RWPE2 (cell line): ENCODE data around the gene MRPL47.

Experiments used
- ATAC-seq: fragments of 200-7000 bp; cut with Tn5 transposase; 3 replicates; pipeline ENCODE4 v1.9.1; 2021; ENCODE audit warnings: low read depth
- DNase-seq: peaks from one replicate; pipeline ENCODE4 v3.0.0-alpha.2; 2020; ENCODE audit warnings: low spot score
- H3K27ac ChIP-seq: fragments of 450-650 bp; 2 replicates; pipeline ENCODE4 v1.5.1; 2017; ENCODE audit warnings: mild to moderate bottlenecking; ENCODE audit not compliant: poor library complexity, severe bottlenecking
- H3K27me3 ChIP-seq: fragments of 250-450 bp; sonication (Bioruptor Pico); 2 replicates; pipeline ENCODE4 v1.5.1; 2021; ENCODE audit warnings: mild to moderate bottlenecking, moderate library complexity; ENCODE audit not compliant: insufficient read depth, poor library complexity, severe bottlenecking
- H3K36me3 ChIP-seq: fragments of 250-450 bp; sonication (Bioruptor Pico); 2 replicates; pipeline ENCODE4 v1.5.1; 2020; ENCODE audit warnings: low read depth, mild to moderate bottlenecking, moderate library complexity
- H3K4me1 ChIP-seq: fragments of 250-450 bp; sonication (Bioruptor Pico); 2 replicates; pipeline ENCODE4 v1.5.1; 2021; ENCODE audit warnings: mild to moderate bottlenecking, moderate library complexity; ENCODE audit not compliant: insufficient read depth, poor library complexity, severe bottlenecking
- H3K4me3 ChIP-seq: fragments of 250-450 bp; sonication (Bioruptor Pico); 2 replicates; pipeline ENCODE4 v1.5.1; 2021; ENCODE audit warnings: mild to moderate bottlenecking, moderate library complexity; ENCODE audit not compliant: severe bottlenecking
- H3K9me3 ChIP-seq: fragments of 250-450 bp; sonication (Bioruptor Pico); 2 replicates; pipeline ENCODE4 v1.5.1; 2021; ENCODE audit warnings: mild to moderate bottlenecking, moderate library complexity; ENCODE audit not compliant: severe bottlenecking
- CTCF ChIP-seq: fragments of 450-650 bp; IDR thresholded peaks from one replicate; pipeline ENCODE4 v1.5.1; 2017; ENCODE audit warnings: mild to moderate bottlenecking, moderate library complexity; ENCODE audit not compliant: poor library complexity, severe bottlenecking

The MRPL47 gene

GRCh38 chr3:179551349-179552105 is 52.9 kb downstream of the MRPL47 start:
- H3K4me1 ChIP-seq: no peaks in the 10 kb centered on the region
- ATAC-seq (no peak), DNase-seq (no peak)
- no peak overlapping the region for H3K27ac ChIP-seq
- no peak for TF ChIP-seq CTCF
- no peaks in the 10 kb centered on the region for H3K27me3 ChIP-seq
- no peaks in the 10 kb centered on the region for H3K9me3 ChIP-seq
- no peaks in the 10 kb centered on the region for H3K36me3 ChIP-seq
- H3K4me3 ChIP-seq: no peak overlapping the region

- Histone ChIP-seq H3K36me3 (no peaks in the 10 kb centered on the region), H3K9me3 (no peaks in the 10 kb centered on the region), H3K27ac (no peak overlapping the region), H3K27me3 (no peaks in the 10 kb centered on the region), H3K4me1 (no peaks in the 10 kb centered on the region), H3K4me3 (no peak overlapping the region)
- peak; percentile 14; the same call in 1 of the 3 replicates for ATAC-seq
- no peak for DNase-seq
- TF ChIP-seq CTCF: no peak
These were observed 57.6 kb downstream of the MRPL47 start for GRCh38 chr3:179546814-179547241.

GRCh38 chr3:179544981-179545645 is 59.3 kb downstream of the MRPL47 start:
- Histone ChIP-seq H3K27ac (no peak overlapping the region), H3K9me3 (no peaks in the 10 kb centered on the region)
- peak; percentile 58; the same call in 2 of the 3 replicates for ATAC-seq

GRCh38 chr3:179542375-179542774 is 62.1 kb downstream of the MRPL47 start:
- ATAC-seq: no peak

More at GRCh38 chr3:179544981-179545645, 59.3 kb downstream of the MRPL47 start:
- DNase-seq: no peak
- Histone ChIP-seq H3K36me3 (no peaks in the 10 kb centered on the region), H3K27me3 (no peaks in the 10 kb centered on the region), H3K4me1 (no peaks in the 10 kb centered on the region), H3K4me3 (no peak overlapping the region)
- TF ChIP-seq CTCF: no peak

More at GRCh38 chr3:179542375-179542774, 62.1 kb downstream of the MRPL47 start:
- Histone ChIP-seq H3K4me3 (no peak overlapping the region), H3K27ac (no peak overlapping the region), H3K36me3 (no peaks in the 10 kb centered on the region), H3K9me3 (no peaks in the 10 kb centered on the region), H3K4me1 (no peaks in the 10 kb centered on the region), H3K27me3 (no peaks in the 10 kb centered on the region)
- no peak for TF ChIP-seq CTCF
- DNase-seq: no peak
